Ishikawa (cell line): Measurements from ENCODE around the gene PCDHA12.

Experiments
- CEBPB ChIP-seq: IDR thresholded peaks from 2 replicates; pipeline ENCODE4 v1.6.1; 2012
- CREB1 ChIP-seq: IDR thresholded peaks from 2 replicates; pipeline ENCODE4 v1.6.1; 2012; ENCODE audit warnings: low read depth
- EGR1 ChIP-seq: IDR thresholded peaks from 2 replicates; pipeline ENCODE4 v1.6.1; 2012

DNA sequence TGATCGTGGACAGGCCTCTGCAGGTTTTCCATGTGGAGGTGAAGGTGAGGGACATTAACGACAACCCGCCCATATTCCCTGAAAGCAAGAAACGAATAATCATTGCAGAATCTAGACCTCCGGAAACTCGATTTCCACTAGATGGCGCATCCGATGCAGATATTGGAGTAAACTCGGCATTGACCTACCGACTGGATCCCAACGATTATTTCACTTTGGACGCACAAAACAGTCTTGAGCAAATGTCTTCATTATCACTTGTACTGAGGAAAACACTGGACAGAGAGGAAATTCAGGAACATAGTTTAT is 7.4 kb downstream of the PCDHA12 start:
- TF ChIP-seq EGR1 = no peak
- no peak for TF ChIP-seq CEBPB
- no peak for TF ChIP-seq CREB1
